Myocyte (in vitro differentiated cells): ENCODE data around the gene TTC34. TPM values are rescaled to one million over a fixed set of nuclear protein-coding genes. Genes with fewer than 3 reads are reported as not detected.

Source experiments
- DNase-seq: peaks from one replicate; pipeline ENCODE4 v3.0.0-alpha.2; 2012; ENCODE audit warnings: low read depth
- polyA plus RNA-seq: library from polyadenylated mRNA; unstranded; fragments of >200 nt; gene quantifications from one replicate; pipeline ENCODE4 v1.2.1, GENCODE V29; 2012; ENCODE audit warnings: missing spikeins
- total RNA-seq: library from RNA; depleted of rRNA; stranded (reverse); fragments of >200 nt; gene quantifications from 2 replicates; pipeline ENCODE4 v1.2.3, GENCODE V29; 2014

Gene TTC34, protein sequence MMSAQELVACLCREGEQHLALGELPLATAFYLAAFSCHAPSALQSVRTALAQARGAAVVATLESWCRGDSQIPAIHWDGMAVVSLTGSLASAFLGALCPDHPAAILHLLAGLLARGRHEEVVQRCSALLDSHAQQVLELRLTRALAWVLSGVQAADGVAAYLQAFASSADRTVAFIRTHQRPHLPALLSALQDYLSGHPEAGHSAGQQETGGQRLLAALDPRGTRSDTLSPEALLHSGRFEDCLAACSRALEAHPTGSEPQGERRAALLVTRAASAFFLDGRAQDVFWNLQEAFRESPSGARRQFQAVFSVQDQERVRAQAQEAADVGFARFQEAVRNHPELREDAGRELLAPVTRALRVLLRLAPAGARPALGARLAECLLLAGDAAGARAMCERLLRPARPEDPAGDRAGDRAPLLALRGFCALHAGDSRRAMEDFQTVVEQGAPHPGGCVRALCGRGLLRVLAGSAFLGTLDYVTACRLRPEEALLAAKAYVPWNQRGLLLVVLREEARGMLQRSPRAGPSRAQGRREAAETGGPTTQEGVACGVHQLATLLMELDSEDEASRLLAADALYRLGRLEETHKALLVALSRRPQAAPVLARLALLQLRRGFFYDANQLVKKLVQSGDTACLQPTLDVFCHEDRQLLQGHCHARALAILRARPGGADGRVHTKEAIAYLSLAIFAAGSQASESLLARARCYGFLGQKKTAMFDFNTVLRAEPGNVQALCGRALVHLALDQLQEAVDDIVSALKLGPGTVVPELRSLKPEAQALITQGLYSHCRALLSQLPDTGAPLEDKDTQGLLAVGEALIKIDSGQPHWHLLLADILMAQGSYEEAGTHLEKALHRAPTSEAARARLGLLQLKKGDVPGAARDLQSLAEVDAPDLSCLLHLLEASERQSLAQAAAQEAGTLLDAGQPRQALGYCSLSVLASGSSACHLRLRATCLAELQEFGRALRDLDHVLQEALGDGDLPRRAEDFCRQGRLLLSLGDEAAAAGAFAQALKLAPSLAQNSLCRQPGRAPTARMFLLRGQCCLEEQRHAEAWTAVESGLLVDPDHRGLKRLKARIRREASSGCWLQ
- 0.16 and 0.32 TPM in 2 replicates for total RNA-seq
- polyA plus RNA-seq, result 0.15 TPM

DNA sequence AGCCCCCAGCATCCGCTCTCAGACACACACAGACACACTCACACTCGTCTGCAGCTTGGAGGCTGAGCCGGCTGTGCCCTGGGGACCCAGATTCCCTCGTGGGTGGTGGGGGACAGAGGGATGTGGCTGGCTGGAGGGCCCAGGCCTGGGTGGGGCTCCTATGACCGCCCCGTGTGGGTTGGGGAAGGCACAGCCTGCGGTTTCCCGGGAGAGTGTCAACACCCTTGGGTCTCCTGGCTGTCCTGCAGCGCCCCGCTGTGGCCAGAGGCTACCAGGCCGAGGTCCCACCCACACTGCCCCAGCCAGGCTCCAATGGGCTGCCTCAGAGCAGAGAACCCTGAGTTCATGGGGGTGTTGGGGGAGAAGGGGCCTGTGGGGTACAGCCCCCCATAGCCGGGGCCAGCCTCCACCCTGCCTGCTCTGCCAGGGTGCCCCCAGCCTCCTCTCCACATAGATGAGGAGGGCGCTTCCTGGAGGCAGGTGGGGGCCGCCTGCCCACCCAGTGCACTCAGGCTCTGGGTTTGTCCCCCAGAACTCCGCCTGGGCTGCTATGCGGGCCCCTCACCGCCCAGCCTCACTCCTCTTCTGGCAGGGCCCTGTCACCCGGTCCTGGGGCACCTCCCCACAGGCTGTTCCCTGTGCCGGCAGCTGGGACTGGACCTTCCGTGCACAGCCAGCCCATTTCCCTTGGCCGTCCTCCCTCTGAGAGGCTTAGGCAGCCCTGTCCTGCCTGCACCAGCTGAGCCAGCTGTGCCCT, at the start of gene TTC34:
TSS of gene TTC34 (minus strand) at position 159 of the 757 bp plus-strand sequence. CDS start 866 bp downstream, outside the sequence.
- DNase-seq, result no peak

DNA sequence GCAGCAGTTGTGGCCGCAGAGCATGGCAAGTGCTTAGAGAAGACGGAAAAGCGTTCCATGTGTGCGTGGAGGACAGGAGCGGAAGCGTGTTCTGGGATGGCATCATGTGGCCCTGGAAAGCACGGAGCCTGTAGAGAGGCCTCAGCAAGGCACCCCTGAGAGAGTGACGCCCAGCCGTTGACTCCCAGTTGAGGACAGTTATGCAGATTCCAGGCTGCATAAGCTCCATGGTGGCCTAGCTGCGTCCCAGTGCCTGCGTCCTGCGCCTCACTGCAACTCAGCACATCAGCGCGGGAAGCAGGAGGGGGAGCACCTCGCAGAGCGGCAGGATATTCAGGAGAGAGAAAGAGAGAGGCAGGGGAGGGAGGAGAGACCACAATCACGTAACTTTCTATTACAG, 49.0 kb upstream of the TTC34 start:
- DNase-seq, result no peak

DNA sequence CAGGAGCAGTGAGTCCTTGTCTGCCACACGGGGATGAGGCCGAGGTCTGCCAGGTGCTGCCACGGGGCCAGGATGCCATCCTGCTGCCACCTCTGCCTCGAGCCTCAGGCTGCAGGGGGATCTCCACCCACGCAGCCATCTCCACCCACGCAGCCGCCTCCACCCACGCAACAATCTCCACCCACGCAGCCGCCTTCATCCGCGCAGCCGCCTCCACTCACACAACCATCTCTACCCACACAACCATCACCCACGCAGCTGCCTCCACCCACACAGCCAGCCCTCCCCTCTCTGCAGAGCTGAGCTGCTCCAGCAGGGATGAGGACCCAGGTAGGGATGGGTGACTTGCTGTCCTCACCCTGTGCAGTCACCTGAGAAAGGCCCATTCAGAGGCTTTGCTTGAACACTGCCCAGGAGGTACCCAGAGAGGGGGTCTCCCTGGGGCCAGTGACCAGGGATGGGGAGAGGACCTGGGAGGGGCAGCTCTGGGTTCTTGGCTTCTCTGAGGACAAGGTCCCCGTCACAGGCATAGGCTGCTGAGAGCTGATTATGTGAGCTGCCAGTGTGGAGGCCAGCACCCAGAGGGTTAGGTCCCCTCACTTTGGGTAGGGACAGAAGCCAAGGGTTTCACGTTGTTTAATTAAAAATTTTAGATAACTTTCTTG, 46.6 kb upstream of the TTC34 start:
- DNase-seq, result no peak

DNA sequence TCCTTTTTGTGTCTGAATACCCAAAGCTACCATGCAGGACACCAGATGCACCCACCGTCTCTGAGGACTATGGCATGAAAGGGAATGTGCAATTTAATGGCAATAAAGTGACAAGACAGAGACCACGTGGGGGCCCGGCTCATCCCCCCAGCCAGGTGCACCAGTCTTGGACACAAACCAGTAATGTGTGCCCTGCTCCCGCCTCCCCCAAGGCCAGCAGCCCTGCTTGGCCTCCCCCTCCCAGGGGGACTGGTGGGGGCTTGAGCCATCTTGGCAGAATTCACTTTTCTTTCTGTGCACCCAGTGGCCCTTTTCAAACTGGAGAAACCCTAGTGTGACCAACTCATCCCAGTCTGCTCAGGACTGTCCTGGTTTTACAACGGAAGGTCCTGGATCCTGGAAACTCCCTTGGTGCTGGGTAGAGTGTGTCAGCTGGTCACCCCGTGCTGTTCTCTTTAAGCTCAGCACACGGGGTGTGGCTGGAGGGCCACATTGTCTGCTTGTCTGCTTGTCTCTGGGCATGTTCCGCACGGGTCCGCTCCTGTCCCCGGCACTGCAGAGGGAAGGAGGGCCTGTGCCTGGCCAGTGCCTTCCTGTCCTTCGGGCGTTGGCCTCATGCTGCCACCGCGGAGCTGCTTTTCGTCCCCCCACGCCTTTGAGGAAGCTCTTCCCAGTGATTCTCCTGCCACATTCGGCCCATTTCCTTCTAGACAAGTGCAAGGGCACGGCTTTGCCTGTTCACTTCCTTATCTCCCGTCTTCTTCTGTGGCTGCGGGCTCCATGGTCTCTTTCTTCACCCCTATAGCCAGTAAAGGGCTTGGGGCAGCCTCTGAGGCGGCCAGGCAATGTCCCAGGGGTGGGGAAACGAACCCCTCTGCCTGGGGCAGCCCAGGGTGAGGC, 45.8 kb upstream of the TTC34 start:
- DNase-seq, result no peak

DNA sequence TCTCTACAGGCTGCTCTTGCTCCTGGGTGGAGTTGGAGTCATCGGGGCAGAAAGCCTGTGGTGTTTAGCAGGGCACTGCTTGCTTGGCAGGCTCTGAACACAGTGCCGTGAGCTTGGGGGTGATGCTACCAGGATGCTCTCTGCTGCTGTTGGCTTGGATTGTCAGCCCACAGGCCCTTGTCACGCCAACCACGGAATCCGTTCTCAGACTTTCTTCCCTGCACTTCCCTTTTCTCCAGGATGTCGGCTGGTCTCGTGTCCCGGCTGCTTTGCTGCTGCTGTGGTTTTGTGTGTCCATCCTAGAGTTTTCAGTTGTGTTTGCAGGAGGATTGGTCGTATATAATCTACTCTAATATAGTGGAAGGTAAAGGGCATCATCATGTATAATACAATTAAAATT, 44.4 kb upstream of the TTC34 start:
- no peak for DNase-seq

DNA sequence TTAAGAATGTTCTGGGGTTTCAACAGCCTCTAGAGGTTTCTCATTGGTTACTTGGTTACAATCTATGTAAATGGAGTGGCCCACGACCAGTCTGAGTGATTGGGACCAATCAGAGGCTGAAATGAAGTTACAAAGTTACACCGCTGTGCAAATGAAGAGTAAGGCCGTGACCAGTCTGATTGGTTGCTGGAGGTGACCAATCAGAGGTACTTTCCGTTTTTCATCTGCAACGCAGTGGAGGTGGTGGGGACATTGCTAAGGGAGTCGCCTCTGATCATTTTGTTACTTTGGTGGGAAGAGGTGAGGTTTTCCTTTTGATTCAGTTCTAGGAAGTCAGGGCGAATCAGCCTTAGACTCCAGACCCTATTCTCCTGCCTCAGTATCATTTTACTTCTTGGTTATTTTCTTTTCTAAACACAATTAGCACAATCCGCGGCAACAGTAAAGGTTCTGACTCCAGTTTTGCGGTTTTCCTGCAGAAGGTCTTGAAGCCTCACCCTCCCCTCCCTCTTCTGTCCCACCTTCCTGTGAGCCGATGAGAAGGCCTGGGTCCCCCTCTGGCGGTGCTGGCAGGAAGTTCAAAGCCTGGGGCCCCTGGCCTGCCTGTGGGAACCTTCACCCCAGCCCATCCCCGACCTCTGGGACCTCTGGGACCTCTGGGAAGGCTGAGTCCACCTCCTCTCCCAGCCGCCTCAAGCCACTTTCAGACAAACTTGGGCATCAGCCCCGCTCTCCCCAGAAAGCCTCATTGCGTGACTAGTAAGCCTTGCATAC, 38.7 kb upstream of the TTC34 start:
- no peak for DNase-seq

DNA sequence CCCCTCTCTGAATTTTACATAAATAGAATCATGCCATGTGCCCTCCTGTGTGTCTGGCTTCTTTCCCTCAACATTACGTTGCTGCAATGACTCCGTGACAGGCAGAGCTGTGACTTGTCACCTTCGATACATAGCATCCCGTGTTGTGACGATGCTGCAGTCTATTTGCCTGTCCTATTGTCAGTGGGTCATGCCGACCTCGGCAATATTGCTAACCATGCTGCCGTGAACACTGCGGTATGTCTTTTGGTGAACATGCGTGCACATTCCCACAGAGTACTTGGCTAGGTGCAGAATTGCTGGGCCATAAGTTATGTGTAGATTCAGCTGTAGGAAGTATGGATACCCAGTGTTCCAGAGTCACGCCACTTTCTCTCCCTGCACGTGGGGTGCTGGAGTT, 36.3 kb upstream of the TTC34 start:
- DNase-seq, result no peak

DNA sequence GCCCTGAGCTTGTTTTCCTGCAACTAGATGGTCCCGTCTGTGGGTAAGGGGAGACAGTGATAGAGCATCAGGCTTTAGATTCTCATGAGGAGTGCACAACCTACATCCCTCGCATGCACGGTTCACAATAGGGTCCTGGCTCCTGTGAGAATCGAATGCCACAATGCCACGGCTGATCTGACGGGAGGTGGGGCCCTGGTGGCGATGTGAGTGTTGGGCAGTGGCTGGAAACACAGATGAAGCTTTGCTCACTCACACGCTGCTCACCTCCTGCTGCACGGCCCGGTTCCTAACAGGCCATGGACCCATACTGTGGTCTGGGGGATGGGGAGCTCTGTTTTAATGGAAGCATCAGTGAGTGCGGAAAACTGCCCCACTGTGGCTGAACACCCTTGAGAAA, 35.8 kb upstream of the TTC34 start:
- DNase-seq, result no peak

DNA sequence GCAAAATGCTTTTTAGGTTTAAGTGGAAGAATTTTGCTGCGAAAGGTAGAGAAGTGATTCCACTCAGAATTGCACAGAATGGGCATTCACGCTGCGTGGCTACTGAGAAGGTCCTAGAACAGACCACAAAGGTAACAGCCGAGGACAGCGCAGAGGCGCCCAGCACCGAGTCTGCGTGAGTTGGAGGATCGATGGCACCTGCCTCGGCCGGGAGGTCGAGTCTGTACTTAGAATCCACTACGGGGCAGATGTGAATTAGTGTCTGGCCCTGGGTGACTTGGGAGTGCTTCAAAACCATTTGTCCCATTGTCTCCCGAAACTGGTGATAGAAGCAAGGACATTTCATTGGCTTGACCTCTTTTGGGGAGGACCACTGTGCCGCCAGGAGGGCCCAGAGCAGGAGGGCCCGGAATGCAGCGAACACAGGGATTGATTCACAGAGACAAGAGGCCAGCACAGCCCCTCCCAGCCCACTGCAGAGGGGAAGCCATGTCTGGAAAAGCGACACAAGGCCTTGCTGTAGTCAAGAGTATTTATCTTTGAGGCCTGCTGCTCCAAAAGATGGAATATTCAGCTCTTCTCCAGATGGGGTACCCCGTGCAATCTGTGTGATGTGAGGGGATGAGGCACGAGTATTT, 35.0 kb upstream of the TTC34 start:
- DNase-seq, result no peak

DNA sequence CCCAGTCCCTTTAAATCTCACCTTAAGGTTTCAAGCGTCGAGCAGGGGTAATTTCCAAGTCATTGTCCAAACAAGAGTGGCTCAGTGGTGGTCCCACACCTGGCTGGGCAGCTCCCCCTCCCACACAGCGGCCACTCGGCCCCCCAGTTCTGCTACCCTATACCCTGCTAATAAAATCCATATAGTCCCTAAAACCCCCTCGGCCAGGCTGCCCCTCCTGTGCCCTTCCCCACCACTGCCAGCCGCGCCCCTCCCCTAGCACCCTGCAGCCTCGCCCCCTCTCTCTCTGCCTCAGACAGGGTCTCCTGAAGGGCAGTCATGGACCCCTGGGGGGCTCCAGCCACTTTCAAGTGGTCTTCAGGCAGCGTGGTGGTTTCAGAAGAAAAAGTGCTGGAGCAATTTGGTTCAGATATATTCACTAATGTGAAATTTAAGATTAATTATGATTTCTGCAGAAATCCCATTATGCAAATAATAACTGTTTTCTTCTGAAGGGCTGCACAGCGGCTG, 34.2 kb upstream of the TTC34 start:
- DNase-seq, result no peak

DNA sequence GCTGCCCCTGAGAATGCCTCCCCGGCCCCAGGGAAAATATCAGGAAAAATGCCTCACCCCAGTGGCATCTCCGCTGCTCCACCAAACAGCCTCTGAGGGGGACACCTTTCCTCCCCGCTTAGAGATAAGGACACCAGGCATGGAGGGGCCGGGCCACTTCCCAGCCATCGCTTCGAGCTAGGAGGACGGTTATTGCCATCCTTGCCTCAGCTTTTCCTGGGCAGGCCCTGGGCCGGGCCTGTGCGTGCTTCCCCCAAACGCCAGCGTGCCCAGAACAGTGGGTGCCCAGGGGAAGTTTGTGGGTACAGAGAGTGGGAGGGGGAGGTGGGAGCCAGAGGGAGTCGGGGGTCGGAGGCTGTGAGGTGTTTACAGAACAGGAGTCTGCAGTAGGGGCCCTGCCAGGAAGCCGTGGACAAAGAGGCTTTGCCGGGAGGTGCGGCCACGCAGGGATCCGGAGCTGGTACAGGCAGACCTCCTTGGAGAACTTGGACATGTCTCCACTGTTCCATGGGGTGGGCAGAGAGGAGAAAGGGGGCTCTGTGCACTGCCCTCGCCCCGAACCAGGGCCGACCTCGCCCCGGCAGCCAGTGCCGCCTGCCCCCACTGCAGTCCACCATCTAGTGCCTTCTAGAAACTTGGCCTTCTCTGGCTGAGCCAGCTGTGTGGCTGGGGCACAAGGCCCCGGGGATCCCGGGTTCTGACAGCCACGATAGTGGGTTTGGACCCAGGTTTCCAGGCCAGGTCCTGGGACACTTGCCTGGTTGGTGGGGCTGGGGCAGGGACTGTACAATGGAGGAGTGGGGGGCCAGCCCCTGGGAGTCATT, 33.5 kb upstream of the TTC34 start:
- no peak for DNase-seq

DNA sequence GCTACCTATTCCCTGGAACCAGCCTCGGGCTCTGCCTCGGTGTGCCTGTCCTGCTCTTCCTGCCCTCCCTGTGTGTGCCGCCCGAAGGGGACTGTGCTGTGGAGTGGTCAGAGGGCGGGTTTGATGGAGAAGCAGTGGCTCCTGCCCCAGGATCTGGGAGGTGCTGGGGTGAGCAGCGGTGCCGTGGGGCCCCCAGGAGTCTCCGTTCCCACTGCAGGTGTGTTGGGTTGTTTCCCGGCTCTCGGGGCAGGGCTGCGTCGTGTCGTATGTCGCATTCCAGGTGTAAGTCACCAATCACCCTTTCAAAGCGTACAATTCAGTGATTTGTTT, 32.6 kb upstream of the TTC34 start:
- DNase-seq, result no peak

DNA sequence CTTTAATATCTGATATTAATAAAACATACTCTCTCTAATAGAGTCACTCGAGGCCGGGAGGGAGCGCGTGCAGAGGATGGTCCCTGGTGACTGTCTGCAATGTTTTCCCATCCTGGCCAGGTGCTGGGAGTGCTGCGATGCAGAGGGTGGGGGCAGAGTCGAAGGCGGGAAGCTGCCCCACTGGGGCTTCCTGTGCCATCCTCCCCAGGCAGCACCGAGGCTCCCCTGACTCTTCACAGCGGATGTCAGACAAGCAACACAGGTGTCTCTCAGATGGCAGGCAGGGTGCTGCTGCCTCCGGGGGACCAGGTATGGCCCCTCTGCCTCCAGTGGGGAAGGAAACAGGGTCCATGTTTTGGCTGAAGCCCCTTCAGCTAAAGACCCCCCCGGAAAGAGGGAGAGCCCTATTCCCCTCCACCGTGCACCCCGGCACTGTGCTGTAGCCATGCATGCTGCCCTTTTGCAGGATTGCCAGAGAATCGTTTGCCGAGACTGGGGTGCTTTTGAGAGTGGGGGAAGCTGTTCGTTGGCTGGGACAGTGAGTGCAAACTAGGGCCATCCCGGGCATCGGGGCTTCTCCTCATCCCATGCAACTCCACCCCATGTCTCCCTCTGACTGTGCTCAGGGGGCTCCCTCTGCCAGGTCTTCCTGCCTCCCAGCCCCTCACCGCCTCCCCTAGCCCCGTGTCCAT, 32.1 kb upstream of the TTC34 start:
- DNase-seq, result no peak

DNA sequence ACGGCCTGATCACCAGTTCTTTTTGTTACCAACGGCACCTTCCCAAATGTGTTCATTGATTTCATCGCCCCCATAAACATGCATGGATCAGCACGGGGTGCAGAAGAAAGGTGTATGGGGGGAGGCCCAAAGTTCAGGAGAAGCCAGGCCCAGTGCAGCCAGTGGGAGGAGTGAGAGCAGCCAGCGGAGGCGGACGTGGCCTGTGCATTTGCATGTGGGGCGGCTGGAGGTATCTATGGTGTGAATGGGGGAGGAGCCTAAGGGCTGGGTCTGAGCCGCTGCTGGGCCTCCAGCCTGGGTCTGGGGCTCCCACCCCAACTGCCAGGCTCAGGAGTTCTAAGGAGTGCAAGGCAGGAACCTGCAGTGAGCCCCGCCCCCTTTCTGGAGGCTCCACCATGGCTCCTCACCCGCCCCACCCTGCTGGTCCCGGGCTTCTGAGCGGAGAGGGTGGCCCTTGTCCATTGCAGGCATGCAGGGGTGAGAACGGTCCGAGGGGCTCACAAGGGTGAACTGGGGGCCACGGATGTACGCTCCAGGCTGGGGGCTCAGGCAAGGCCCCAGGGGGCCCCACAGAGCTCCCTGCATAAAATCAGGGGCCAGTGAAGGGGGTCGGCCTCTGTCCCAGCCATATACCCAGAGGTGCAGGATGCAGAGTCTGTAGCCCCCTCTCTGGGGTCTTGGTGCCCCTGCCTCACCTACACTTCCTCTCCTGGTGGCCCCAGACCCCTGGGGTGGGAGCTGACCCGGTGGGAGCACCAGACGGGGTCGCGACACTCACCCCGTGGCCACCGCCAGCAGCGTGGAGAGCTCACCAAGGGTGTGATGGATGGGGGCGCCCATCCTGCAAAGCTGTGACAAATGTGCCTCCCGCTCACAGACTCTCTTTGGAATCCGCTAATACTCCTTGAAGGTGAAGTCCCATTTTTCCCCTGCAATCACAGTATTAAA, 31.3 kb upstream of the TTC34 start:
- DNase-seq, result no peak

DNA sequence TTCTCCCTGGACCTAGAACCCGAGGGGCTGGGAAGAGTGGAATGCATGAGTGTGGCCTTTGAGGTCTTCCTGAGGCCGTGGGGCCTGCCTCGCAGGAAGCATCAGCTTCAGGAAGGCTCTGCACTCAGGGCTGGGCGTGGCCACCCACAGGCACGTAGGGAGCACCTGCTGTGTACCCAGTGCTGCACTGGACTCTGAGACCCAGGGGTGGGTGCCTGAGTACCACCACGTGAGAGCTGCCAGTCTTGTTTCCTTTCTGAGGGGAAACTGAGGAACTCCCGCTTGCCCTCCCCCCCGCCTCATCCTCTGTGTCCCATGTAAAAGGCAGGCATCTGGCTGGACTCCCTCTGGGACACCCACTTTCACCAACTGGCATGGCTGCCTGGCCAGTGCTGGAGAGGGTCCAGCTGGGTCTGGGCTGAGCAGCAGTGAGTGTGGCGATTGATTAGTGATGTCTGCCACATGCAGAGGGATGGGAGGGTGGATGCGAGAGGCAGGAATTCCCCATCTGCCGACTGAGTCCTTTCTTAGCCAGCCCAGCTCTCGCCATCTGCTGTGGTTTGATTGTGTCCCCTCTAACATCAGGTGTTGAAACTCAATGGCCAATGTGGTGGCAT, 30.2 kb upstream of the TTC34 start:
- DNase-seq, result no peak
